COLO829 (cell line): ENCODE data around the gene TTC16.
"Not testable (repeated sequence)": the region's sequence is repeated elsewhere in the genome, so short reads cannot be mapped to it uniquely, and the experiment has no call there.

Source experiments
- DNase-seq: peaks from one replicate; pipeline ENCODE4 v3.0.0; 2012; ENCODE audit warnings: low spot score

TTC16 gene

GRCh38 chr9:127741831-127742434 lies 26.1 kb downstream of the TTC16 start:
- DNase-seq, result peak; percentile 83

- peak; percentile 89 for DNase-seq
Observed at GRCh38 chr9:127742435-127743088, 26.7 kb downstream of the TTC16 start.

GRCh38 chr9:127744398-127745110 lies 28.7 kb downstream of the TTC16 start:
- DNase-seq, result no peak

- no peak for DNase-seq
Observed at GRCh38 chr9:127746959-127747569, 31.2 kb downstream of the TTC16 start.

- no peak for DNase-seq
Observed at GRCh38 chr9:127749090-127749787, 33.4 kb downstream of the TTC16 start.

- DNase-seq, result no peak
Observed at GRCh38 chr9:127751269-127752054, 35.6 kb downstream of the TTC16 start.

GRCh38 chr9:127753148-127753547 lies 37.3 kb downstream of the TTC16 start:
- DNase-seq, result no peak

- no peak for DNase-seq
Observed at GRCh38 chr9:127753622-127754021, 37.7 kb downstream of the TTC16 start.

- no peak for DNase-seq
Observed at GRCh38 chr9:127754099-127755060, 38.5 kb downstream of the TTC16 start.

GRCh38 chr9:127755061-127756060 lies 39.5 kb downstream of the TTC16 start:
- DNase-seq, result no peak

GRCh38 chr9:127756233-127756632 lies 40.4 kb downstream of the TTC16 start:
- no peak for DNase-seq

- not testable (repeated sequence) for DNase-seq
Observed at GRCh38 chr9:127756776-127757175, 40.9 kb downstream of the TTC16 start.

- DNase-seq, result no peak
Observed at GRCh38 chr9:127758843-127759242, 43.0 kb downstream of the TTC16 start.

- DNase-seq, result no peak
Observed at GRCh38 chr9:127761061-127761460, 45.2 kb downstream of the TTC16 start.

GRCh38 chr9:127761491-127761956 lies 45.6 kb downstream of the TTC16 start:
- DNase-seq, result no peak

GRCh38 chr9:127762111-127762676 lies 46.3 kb downstream of the TTC16 start:
- no peak for DNase-seq

- peak; percentile 60 for DNase-seq
Observed at GRCh38 chr9:127763918-127764384, 48.1 kb downstream of the TTC16 start.

GRCh38 chr9:127765418-127765817 lies 49.5 kb downstream of the TTC16 start:
- no peak for DNase-seq
